Prostate gland (tissue), 2 donors: ENCODE results near the gene CEP126.

Experiments
- CTCF ChIP-seq, 4 experiments: fragments of 200-600 bp in 2 of 4; fragments of 450-650 bp in 2 of 4; sonication (generic) in 2 of 4; IDR thresholded peaks; 1 replicate in 3 of 4; 2 replicates in 1 of 4; pipeline ENCODE4 v1.5.1; 2016 to 2019; ENCODE audit warnings: antibody characterized with exemption in 4 of 4, mild to moderate bottlenecking in 2 of 4, moderate library complexity in 2 of 4
- POLR2A ChIP-seq: fragments of 450-650 bp; IDR thresholded peaks from one replicate; pipeline ENCODE4 v1.6.1; 2016; ENCODE audit warnings: antibody characterized with exemption, mild to moderate bottlenecking
- POLR2AphosphoS5 ChIP-seq: sonication (generic); formaldehyde crosslinking; IDR thresholded peaks from one replicate; pipeline ENCODE4 v1.6.1; 2017; ENCODE audit warnings: antibody characterized with exemption

GRCh38 chr11:101940901-101941520 lies 26.2 kb downstream of the CEP126 start:
- no peak for TF ChIP-seq CTCF (IDR thresholded peaks at IDR 0.05)
- TF ChIP-seq POLR2AphosphoS5: no peak
- no peak for TF ChIP-seq POLR2A
